ENCODE measurements around the gene DNMT1.
"Not testable (repeated sequence)": the region's sequence is repeated elsewhere in the genome, so short reads cannot be mapped to it uniquely, and the experiment has no call there.

DNMT1 gene

DNA sequence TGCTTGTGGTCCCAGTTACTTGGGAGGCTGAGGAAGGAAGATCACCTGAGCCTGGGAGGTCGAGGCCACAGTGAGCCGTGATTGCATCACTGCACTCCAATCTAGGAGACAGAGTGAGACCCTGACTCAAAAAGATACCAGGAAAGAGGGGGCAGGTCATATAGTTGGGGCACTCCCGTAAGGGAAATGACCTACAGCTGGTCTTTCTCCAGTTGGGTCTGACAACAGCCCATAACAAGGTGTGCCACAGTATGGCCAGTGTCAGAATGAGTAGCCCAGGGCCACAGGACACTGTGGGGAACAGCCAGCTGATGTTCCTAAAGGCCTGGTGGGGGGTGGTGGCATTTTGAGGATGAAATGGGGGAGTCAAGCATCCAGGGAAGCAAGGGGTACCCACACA is 10.8 kb downstream of the DNMT1 start:
- no peak for DNase-seq (ENCODE audit: low read depth)
- TF ChIP-seq, protein P1, sequence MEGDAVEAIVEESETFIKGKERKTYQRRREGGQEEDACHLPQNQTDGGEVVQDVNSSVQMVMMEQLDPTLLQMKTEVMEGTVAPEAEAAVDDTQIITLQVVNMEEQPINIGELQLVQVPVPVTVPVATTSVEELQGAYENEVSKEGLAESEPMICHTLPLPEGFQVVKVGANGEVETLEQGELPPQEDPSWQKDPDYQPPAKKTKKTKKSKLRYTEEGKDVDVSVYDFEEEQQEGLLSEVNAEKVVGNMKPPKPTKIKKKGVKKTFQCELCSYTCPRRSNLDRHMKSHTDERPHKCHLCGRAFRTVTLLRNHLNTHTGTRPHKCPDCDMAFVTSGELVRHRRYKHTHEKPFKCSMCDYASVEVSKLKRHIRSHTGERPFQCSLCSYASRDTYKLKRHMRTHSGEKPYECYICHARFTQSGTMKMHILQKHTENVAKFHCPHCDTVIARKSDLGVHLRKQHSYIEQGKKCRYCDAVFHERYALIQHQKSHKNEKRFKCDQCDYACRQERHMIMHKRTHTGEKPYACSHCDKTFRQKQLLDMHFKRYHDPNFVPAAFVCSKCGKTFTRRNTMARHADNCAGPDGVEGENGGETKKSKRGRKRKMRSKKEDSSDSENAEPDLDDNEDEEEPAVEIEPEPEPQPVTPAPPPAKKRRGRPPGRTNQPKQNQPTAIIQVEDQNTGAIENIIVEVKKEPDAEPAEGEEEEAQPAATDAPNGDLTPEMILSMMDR (IDR thresholded peaks at IDR 0.05; ENCODE audit: low read depth, low read length, missing control alignments): no peak

DNA sequence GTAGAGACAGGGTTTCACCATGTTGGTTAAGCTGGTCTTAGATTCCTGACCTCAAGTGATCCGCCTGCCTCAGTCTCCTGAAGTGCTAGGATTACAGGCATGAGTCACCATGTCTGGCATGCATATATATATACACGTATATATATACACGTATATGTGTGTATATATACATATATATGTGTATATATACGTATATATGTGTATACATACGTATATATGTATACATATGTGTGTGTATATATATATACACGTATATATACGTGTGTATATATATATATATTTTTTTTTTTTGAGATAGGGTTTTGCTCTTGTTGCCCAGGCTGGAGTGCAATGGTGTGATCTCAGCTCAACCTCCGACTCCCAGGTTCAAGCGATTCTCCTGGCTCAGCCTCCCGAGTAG is 11.9 kb downstream of the DNMT1 start:
- H3K4me3 ChIP-seq (ENCODE audit: low read depth, low read length): no peak overlapping the region
- DNase-seq (ENCODE audit: low read depth): no peak
- TF ChIP-seq, protein P1 (IDR thresholded peaks at IDR 0.05; ENCODE audit: low read depth, low read length, missing control alignments): no peak

More for the DNA sequence above, 10.8 kb downstream of the DNMT1 start:
- H3K4me3 ChIP-seq (ENCODE audit: low read depth, low read length): no peak overlapping the region

DNA sequence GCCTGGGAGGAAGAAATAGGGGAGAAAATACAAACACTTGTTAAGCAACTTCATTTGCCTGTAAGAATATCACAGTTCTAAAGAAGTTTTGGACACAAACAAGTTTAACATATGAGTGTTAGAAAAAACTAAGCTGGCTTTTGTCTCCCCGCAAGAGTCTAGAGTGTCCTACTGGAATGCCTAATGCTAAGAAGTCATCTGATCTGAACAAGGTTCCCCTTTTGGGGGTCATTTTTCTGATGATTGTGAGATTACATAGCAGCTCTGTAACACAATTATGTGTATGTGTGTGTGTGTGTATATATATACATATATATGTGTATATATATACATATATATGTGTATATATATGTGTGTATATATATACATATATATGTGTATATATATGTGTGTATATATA is 12.7 kb downstream of the DNMT1 start:
- no peak for DNase-seq (ENCODE audit: low read depth)
- TF ChIP-seq, protein P1 (IDR thresholded peaks at IDR 0.05; ENCODE audit: low read depth, low read length, missing control alignments): no peak
- H3K4me3 ChIP-seq (ENCODE audit: low read depth, low read length): no peak overlapping the region

DNA sequence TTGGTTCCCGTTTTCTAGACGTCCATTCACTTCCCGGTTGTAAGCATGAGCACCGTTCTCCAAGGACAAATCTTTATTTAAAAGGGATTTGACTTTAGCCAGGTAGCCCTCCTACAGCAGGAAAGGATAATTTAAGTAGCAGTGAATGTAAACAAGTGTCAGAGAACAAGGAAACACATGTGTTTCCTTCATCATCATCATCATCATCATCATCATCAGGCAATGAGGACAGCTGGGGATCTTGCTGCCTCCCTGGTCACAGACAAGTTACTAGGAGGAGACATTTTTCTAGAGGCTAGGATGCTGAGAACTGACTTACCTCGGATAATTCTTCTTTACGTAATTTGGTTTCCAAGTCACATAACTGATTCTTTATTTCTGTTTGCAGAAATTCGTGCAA is 14.3 kb downstream of the DNMT1 start:
- H3K4me3 ChIP-seq (ENCODE audit: low read depth, low read length): no peak overlapping the region
- TF ChIP-seq, protein P1 (IDR thresholded peaks at IDR 0.05; ENCODE audit: low read depth, low read length, missing control alignments): no peak
- no peak for DNase-seq (ENCODE audit: low read depth)

DNA sequence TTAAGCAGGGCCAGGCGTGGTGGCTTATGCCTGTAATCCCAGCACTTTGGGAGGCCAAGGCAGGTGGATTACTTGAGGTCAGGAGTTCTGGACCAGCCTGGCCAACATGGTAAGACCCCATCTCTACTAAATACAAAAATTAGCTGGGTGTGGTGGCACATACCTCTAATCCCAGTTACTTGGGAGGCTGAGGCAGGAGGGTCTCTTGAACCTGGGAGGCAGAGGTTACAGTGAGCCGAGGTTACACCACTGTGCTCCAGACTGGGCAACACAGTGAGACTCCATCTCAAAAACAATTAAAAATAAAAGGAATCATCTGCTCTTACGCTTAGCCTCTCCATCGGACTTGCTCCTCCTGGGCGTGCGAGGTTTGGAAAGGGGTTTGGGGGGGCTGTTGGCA is 14.7 kb downstream of the DNMT1 start:
- DNase-seq (ENCODE audit: low read depth); H3K4me3 ChIP-seq (ENCODE audit: low read depth, low read length): not testable (repeated sequence)

DNA sequence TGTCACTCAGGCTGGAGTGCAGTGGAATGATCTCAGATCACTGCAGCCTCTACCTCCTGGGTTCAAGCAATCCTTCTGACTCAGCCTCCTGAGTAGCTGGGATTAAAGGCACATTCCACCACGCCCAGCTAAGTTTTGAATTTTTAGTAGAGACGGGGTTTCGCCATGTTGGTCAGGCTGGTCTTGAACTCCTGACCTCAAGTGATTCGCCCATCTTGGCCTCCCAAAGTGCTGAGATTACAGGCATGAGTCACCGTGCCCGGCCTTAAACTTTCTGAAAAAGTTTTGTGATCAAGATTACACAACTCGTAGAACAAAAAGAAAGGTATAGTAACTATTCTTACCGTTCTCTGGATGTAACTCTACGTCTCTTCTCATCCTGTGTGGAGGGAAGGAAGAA is 21.2 kb downstream of the DNMT1 start:
- TF ChIP-seq, protein P1 (IDR thresholded peaks at IDR 0.05; ENCODE audit: low read depth, low read length, missing control alignments): no peak
- no peak overlapping the region for H3K4me3 ChIP-seq (ENCODE audit: low read depth, low read length)
- no peak for DNase-seq (ENCODE audit: low read depth)

DNA sequence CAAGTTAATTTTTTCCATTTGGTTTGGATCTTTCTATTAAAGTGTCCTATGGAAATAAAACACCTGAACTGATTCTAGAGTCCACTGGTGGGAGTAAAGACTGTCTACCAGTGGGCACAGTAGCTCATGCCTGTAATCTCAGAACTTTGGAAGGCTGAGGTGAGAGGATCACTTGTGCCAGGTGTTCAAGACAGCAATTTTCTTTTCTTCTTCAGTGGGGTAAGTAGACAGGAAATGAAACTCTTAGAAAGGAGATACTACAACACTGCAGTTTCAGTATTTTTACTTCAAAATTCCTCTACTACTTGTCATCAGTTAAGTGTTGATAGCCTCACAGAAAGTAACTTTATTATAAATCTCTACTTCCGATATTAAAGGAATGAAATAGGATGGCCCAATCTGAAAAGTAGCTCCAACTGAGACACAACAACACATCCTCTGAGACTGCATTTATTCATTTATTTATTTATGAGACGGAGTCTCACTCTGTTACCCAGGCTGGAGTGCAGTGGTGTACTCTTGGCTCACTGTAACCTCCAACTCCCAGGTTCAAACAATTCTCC is 26.3 kb downstream of the DNMT1 start:
- H3K4me3 ChIP-seq (ENCODE audit: low read depth, low read length): no peak overlapping the region
- no peak for DNase-seq (ENCODE audit: low read depth)
- TF ChIP-seq, protein P1 (IDR thresholded peaks at IDR 0.05; ENCODE audit: low read depth, low read length, missing control alignments): no peak

Measured in GM12864 (cell line).